SK-N-SH treated with all-trans-retinoic acid at 6 μM for 48 hours (cell line): Measurements from ENCODE around the gene HDGFL3.

ENCODE experiments used
- ATAC-seq: fragments of 200-7000 bp; cut with Tn5 transposase; 3 replicates; pipeline ENCODE4 v1.9.1; 2020; ENCODE audit warnings: mild to moderate bottlenecking, moderate library complexity
- ARNTL ChIP-seq: fragments of 450-650 bp; formaldehyde crosslinking; IDR thresholded peaks from 2 replicates; pipeline ENCODE4 v1.5.0; 2020; ENCODE audit warnings: low read depth, mild to moderate bottlenecking, moderate library complexity, borderline replicate concordance
- BACH2 ChIP-seq: fragments of 250-450 bp; sonication (Bioruptor Pico); IDR thresholded peaks from 2 replicates; pipeline ENCODE4 v1.9.0; 2021; ENCODE audit warnings: mild to moderate bottlenecking, borderline replicate concordance
- CREB5 ChIP-seq: fragments of 250-450 bp; sonication (Bioruptor Pico); IDR thresholded peaks from 2 replicates; pipeline ENCODE4 v1.5.1; 2020; ENCODE audit warnings: low read depth, mild to moderate bottlenecking, moderate library complexity
- CSDC2 ChIP-seq: fragments of 250-450 bp; sonication (Bioruptor Pico); IDR thresholded peaks from 2 replicates; pipeline ENCODE4 v1.5.0; 2020; ENCODE audit warnings: mild to moderate bottlenecking, moderate library complexity
- CSRNP3 ChIP-seq: fragments of 250-450 bp; sonication (Bioruptor Pico); IDR thresholded peaks from 2 replicates; pipeline ENCODE4 v1.5.1; 2021; ENCODE audit warnings: mild to moderate bottlenecking, moderate library complexity
- OSR1 ChIP-seq: fragments of 250-450 bp; sonication (Bioruptor Pico); IDR thresholded peaks from 2 replicates; pipeline ENCODE4 v1.8.0; 2022; ENCODE audit warnings: moderate library complexity, mild to moderate bottlenecking, inconsistent platforms
- PATZ1 ChIP-seq: fragments of 250-450 bp; sonication (Bioruptor Pico); IDR thresholded peaks from 2 replicates; pipeline ENCODE4 v1.8.0; 2020; ENCODE audit warnings: mild to moderate bottlenecking, moderate library complexity, borderline replicate concordance
- PPARA ChIP-seq: fragments of 250-450 bp; sonication (Bioruptor Pico); IDR thresholded peaks from 2 replicates; pipeline ENCODE4 v1.5.0; 2020; ENCODE audit warnings: mild to moderate bottlenecking, borderline replicate concordance
- RARB ChIP-seq: fragments of 250-450 bp; sonication (Bioruptor Pico); IDR thresholded peaks from 2 replicates; pipeline ENCODE4 v1.8.0; 2021; ENCODE audit warnings: mild to moderate bottlenecking, moderate library complexity
- SNAI2 ChIP-seq: fragments of 250-450 bp; sonication (Bioruptor Pico); IDR thresholded peaks from 2 replicates; pipeline ENCODE4 v1.5.0; 2020; ENCODE audit warnings: mild to moderate bottlenecking, moderate library complexity
- TCF4 ChIP-seq: fragments of 250-450 bp; sonication (Bioruptor Pico); IDR thresholded peaks from 2 replicates; pipeline ENCODE4 v1.8.0; 2021; ENCODE audit warnings: mild to moderate bottlenecking, moderate library complexity, borderline replicate concordance
- TOX ChIP-seq: fragments of 250-450 bp; sonication (Bioruptor Pico); IDR thresholded peaks from 2 replicates; pipeline ENCODE4 v1.8.0; 2021; ENCODE audit warnings: mild to moderate bottlenecking, moderate library complexity, borderline replicate concordance
- TSHZ2 ChIP-seq: fragments of 250-450 bp; sonication (Bioruptor Pico); IDR thresholded peaks from 2 replicates; pipeline ENCODE4 v1.5.0; 2020; ENCODE audit warnings: mild to moderate bottlenecking, moderate library complexity
- ZC3H10 ChIP-seq: fragments of 250-450 bp; sonication (Bioruptor Pico); IDR thresholded peaks from 2 replicates; pipeline ENCODE4 v1.5.1; 2021; ENCODE audit warnings: mild to moderate bottlenecking, moderate library complexity
- ZFP3 ChIP-seq: fragments of 250-450 bp; sonication (Bioruptor Pico); IDR thresholded peaks from 2 replicates; pipeline ENCODE4 v1.5.0; 2020; ENCODE audit warnings: mild to moderate bottlenecking, moderate library complexity
- ZFP30 ChIP-seq: fragments of 450-650 bp; formaldehyde crosslinking; IDR thresholded peaks from 2 replicates; pipeline ENCODE4 v1.5.0; 2022; ENCODE audit warnings: mild to moderate bottlenecking, moderate library complexity
- ZNF565 ChIP-seq: fragments of 450-650 bp; formaldehyde crosslinking; conservative IDR thresholded peaks from 2 replicates; pipeline ENCODE4 v1.5.0; 2020; ENCODE audit warnings: low read depth, mild to moderate bottlenecking, moderate library complexity

Gene HDGFL3

GRCh38 chr15:83132861-83133523, 74.6 kb downstream of the HDGFL3 start (continued):
- TF ChIP-seq CREB5 = no peak
- TF ChIP-seq, all 23 proteins: peak for 0

GRCh38 chr15:83129791-83130190, 77.8 kb downstream of the HDGFL3 start:
- ATAC-seq = no peak
- TF ChIP-seq PPARA (CRISPR knock-in tag) (no peak), ZC3H10 (CRISPR knock-in tag) (no peak), OSR1 (CRISPR knock-in tag) (no peak), ZFP3 (CRISPR knock-in tag) (no peak)

- TF ChIP-seq ZFP30 (CRISPR knock-in tag) = no peak
- TF ChIP-seq TCF4 = no peak
- no peak for TF ChIP-seq RARB (CRISPR knock-in tag)
- no peak for TF ChIP-seq SNAI2 (CRISPR knock-in tag)
- no peak for TF ChIP-seq CSDC2 (CRISPR knock-in tag)
- no peak for TF ChIP-seq CREB5
- no peak for TF ChIP-seq PPARA (CRISPR knock-in tag)
- no peak for TF ChIP-seq CSRNP3
- TF ChIP-seq TOX (CRISPR knock-in tag) = no peak
- TF ChIP-seq PATZ1 (CRISPR knock-in tag) = no peak
- no peak for TF ChIP-seq ZNF565 (CRISPR knock-in tag)
- no peak for TF ChIP-seq ZFP3 (CRISPR knock-in tag)
- no peak for TF ChIP-seq BACH2
- ATAC-seq = no peak
Observed at GRCh38 chr15:83127547-83128150, 80.0 kb downstream of the HDGFL3 start.

GRCh38 chr15:83123529-83123928, 84.1 kb downstream of the HDGFL3 start:
- ATAC-seq = no peak
- no peak for TF ChIP-seq ARNTL
- TF ChIP-seq TSHZ2 (CRISPR knock-in tag) = no peak
- no peak for TF ChIP-seq TOX (CRISPR knock-in tag)
